Renal pelvis (tissue), 4 donors: ENCODE results near the gene MYO1B. TPM values are rescaled to one million over a fixed set of nuclear protein-coding genes. Genes with fewer than 3 reads are reported as not detected.

ENCODE experiments used
- DNase-seq: peaks from one replicate; pipeline ENCODE4 v3.0.0-alpha.2; 2013
- polyA plus RNA-seq, 3 donors: library from polyadenylated mRNA; unstranded; fragments of 120-200 nt; gene quantifications; one replicate each; pipeline ENCODE4 v1.2.1, GENCODE V29; 2013; ENCODE audit not compliant: insufficient read length in 3 of 3

MYO1B gene
- polyA plus RNA-seq, 3 donors, result 91.6 to 112 (median 104) TPM

DNA sequence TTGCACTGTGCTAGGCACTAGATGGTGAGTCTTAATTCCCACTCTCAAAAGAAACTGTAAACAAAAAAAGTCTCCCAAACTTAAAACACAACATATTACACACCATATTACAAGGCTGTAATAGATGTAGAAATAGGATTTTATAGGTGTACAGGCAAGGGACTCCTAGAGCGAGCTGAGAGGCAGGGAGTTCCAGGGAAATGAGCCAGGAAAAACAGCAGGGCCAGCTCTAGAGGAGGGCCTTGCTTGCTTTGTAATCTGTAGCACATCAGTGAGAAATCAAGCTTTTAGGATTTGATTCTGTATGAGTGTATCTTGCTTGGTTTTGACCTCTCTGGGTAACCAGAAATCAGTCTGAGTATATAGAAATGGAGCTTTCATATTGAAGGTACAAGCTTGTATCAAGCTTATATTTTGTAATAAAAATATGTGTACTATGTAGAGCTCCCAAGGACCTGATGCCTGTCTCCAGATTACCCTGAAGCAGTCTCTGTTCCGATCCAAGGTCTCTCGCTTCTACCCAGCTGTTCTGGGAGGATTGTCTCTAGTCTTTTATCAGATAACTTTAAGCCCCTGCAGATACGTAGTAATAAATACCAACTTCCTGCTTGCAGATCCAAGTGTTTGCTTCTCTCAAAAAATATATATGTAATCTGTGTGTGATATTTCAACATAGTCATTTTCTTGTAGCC is 73.0 kb downstream of the MYO1B start:
- DNase-seq, result no peak

DNA sequence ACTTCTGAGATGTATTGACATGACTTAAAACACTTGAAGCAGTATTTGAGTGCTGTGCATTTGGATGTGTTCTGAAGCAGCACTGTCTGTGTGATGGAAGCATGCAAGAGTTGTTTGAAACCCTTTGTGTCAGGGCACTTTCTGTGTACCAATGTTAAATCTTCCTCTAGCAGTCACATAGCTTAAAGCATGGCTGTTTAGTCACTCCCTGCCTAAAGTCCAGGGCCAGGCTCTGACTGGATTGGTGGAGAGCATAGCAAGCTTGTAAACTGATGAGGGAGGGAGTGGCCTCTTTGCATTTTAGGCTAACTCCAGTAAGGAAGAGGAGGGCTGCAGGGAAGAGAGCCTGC is 73.5 kb downstream of the MYO1B start:
- DNase-seq, result no peak

DNA sequence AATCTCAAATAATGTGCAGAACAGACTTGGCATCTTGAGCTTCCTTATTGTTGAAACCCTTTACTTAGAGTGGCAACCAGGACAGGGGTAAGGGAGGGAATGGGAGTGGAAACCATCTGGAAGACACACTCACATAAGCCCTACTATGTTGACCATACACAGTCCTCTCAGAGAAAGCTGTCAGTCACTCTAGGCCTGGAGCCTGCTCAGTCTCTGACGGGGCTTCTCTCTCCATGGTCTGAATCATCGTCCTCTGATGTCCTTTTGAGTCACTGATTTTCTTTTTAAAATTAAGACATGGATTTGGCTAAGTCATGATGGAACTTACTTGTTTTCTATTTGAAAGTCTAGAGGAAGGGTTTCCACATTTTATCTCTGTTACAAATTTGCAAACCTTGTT is 74.0 kb downstream of the MYO1B start:
- DNase-seq, result no peak

DNA sequence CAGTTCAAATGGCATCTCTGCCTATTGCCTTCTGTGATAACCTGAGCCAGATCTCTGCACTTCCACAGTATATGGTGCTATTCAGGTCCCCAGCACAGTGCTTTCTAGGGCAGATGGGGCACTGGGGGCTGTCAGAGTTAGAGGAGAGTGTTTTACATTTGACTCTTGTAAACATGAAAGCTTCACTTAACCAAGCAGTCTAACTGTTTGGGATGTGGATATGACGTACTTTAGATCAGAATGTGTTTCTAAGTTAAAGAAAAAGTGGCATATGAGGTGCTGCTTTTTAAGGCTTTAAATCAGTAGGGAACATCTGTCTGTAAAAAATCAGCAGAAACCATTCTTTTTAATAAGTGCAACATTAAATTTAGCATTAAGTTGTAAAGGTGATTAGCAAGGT is 75.7 kb downstream of the MYO1B start:
- DNase-seq, result no peak

DNA sequence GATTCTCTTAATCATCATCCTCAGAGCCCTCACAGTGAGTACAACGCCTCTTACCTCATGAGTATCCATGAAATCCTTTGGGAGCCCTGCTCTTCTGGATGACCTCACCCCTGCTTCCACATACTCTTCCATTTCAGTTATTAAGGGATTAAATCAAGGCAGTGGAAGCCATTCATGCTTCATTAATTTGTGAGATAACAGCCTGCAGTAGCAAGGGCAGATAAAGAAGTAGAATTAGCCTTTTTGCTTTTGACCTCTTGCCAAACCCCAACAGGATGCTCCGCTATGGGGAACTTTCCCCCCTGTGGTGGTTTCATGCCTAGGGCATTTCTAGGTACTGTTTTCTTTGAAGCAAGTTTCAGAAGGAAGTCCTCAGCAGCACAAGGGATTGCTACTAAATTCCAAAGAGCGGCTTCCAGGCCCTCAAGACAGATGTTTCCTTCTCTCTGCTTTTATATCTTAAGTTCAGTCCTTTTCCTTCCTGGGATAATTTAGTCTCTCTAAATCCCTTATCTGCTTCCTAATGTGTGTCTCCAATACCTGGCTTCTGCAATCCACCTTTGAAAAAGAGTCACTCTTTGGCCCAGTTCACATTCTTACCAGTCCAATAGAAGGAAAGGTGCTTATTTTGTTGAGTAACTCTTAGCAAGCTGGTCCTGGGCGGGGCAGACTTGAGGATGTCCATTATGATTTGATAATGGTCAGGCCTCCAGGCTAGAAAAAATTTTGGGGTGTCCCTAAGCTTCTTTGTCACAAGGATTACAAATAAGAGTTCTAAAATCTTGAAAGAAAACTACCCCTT is 76.9 kb downstream of the MYO1B start:
- DNase-seq, result no peak

DNA sequence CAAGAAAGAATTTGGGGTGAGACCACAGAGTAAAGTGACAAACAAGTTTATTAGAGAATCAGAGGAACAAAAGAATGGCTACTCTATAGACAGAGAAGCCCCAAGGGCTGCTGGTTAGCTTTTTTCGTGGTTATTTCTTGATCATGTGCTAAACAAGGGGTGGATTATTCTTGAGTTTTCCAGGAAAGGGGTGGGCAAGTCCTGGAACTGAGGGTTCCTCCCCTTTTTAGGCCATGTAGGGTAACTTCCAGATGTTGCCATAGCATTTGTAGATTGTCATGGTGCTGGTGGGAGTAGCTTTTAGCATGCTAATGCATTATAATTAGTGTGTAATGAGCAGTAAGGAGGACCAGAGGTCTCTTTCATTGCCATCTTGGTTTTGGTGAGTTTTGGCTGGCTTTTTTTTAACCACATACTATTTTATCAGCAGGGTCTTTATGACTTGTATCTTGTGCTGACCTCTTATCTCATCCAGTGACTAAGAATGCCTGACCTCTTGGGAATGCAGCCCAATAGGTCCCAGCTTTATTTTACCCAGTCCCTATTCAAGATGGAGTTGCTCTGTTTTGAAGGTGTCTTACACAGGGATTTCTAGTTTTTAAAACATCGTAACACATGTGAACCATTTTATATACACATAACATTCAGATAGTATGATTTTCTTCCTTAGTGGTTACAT is 77.8 kb downstream of the MYO1B start:
- no peak for DNase-seq

DNA sequence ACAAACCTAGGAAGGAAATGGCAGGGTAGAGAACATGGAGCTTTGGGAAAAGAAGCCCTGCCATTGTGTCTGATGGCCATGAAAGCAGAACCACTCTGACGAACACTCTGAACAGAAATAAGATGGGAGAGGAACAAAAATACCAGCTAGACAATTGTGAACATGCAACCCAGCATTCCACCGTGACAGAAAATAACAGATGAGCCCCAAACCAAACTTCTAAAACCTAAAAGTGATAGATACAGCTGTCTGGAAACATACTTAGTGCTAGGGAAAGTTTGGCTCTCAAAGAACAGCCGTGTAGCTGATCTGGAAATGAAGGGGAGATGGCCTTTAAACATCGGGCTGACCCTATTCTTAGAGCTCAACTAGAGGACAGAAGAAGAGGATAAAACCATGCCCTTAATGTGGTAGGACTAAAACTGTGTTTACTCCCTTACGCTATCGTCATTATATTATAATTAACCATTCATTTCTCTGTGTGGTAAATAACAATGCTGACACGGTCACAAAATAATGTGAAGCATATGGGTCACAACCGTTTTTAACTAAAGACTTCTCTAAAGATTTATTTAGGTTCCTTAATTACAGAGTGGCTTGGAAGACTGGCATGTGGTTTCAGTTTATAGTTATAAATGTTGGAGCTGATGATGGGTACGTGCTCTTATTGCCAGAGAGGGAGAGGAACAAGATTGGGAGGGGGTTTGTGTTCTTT is 80.6 kb downstream of the MYO1B start:
- DNase-seq, result no peak

DNA sequence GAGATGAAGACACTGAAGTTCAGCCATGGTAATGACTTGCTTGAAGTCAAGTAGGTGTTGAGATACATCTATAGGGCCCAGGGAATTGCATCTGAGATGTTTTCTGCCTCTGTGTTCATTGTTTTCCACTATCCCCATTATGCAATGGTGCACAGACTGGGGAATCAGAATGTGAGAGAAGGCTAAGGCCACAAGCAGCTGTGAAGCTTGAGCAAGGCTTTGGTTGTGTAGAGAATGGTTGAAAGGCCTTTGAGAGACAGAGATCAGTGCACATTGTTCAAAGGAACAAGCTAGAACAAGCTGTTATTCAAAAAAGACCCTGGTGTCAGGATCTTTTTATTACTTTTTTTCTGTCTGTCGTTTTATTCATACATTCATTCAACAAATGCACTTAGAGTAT is 82.3 kb downstream of the MYO1B start:
- no peak for DNase-seq

DNA sequence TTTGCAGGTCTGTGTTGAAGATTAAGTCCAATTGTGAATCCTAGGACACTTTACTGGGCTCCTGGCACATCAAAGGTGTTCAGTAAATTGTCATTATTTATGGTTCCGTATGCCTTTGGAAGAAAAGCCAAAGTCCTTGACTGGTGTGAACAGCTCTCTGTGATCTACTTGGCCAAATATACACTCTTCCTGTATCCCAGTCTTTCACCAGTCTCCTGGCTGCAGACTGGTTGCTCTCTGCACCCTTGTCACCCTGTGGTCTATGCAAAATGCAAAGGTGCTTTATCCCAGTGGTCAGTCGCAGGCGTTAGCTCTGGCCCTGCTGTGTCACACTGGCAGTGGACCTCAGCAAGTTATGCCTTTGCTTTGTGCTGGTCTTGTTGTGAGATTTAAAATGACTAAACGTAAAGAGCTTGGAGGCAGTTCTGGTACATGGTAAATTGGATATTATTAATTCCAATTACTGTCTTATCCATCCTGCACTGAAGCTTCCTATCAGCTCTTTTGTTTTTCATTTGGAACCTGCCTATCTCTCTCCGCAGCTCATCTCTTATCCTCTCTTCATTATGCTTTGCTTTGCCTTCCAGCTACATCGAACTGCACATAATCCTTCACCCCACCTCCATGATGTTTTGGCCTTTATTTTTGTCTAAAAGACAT is 83.1 kb downstream of the MYO1B start:
- DNase-seq, result no peak

DNA sequence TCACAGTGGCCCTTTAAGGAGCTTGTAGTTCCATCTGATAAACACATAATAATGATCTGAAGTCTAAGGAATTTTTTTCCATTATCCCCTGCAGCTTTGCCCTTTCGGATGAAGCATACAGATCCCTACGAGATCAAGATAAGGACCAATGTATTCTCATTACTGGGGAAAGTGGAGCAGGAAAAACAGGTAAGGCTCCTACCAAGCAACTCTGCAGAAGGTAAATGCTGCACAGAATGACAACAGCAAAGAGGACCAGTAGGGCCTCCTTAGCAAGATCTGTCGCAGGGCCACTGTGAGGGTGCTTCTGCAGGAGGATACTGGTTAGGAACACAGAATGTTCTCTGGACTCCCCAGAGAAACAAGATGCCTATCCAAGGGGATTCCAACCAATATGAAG is 84.6 kb downstream of the MYO1B start:
- DNase-seq, result no peak

DNA sequence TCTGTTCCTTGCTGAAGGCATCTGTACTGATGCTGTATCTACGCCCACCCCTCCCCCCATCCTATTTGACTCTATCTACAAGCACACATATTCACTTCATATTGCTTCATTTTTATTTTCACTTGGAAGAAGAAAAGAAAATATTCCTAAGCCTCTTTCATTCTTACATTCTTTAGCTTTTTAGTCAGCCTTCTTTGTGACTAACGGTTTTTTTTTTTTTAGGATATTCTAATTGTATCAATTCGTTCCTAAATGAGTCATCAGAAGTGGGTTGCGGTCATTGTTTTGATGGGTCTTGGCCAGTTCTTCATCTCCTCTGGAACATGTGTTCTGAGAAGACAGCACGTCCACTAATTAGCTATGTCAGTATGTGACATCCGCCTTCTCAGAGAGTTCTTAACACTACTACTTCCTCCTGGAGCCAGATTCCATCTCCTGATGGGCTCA is 88.7 kb downstream of the MYO1B start:
- no peak for DNase-seq

DNA sequence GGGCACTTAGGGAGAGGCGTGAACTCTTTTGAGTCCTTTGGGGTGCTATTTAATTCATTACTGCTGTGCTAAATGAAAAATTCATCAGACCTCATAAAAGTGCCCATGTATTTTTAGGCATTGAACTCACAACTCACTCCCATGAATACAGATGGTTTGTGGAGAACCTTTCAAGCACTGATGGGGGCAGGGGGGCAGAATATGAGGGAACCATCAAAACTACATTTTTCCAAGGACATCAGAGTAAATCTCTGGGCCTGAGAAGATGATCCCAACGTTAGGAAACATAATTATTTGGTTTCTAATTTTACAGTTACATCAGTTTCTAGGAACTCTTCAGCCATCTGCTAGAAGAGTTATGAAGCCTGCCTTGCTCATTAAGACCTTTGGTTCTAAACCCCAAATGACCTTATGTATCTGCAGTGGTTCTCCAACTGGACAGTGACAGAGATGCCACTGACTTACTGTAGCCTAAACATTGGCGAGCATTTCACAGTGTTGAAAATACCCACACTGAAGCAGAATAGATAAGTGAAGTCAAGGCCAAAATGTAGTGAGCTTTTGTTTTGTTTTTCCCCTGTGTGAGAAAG is 90.8 kb downstream of the MYO1B start:
- DNase-seq, result no peak

DNA sequence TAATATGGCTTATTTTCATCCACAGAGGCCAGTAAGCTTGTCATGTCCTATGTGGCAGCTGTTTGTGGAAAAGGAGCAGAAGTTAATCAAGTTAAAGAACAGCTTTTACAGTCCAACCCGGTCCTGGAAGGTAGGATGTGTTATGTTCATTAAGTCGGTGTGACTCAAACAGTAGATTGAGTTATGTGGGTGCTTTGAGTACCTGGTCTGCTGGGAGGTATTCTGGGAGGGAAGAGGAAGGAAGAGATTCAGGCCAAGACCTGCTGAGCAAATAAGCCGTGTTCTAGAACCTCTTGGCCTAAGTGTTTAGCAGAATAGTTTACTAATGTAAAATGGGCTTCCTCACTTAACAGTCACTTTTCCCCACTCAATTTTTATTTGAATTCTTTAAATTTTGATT is 96.2 kb downstream of the MYO1B start:
- DNase-seq, result no peak

DNA sequence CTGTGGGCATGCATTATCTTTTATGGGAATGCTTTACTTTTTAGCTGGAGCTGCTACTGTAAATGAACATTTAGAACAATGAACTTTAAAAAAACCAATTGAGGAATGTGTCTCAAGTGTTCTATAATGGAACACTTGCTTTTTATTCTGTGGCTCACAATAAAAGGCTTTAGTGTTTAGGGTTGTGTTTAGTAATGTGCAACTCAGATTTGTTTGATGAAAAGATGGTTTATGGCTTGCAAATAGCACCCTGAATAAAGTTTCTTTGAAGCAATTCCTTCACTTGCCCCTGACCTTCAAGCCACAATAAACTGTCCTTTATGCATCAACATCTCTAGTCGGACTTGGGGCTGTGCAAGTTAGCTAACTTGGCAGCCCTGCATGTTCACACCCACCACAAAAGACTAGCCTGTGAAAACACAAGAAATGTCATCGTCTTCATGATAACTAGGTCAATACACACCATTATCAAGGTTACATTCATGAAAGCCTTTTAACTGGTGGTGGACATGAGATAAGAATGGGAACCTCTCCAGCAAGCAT is 98.7 kb downstream of the MYO1B start:
- no peak for DNase-seq

DNA sequence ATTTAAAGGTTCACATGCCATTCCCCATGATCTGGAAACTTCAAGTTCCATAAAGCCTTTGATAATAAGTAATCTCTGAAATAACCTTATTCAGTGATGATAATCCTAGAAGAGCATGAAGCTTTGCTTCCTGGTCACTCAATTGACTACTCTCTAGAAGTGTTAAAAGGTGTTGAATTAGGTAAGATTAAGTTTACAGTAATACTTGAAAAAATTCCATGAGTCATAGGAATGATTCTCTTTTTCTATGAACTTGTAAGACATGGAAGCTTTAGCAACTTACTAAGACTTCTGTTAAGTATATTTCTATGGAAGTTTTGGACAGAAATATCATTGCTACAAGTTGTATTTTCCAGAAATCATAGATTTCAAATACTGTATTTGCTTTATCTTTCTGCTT is 100.6 kb downstream of the MYO1B start:
- DNase-seq, result no peak

DNA sequence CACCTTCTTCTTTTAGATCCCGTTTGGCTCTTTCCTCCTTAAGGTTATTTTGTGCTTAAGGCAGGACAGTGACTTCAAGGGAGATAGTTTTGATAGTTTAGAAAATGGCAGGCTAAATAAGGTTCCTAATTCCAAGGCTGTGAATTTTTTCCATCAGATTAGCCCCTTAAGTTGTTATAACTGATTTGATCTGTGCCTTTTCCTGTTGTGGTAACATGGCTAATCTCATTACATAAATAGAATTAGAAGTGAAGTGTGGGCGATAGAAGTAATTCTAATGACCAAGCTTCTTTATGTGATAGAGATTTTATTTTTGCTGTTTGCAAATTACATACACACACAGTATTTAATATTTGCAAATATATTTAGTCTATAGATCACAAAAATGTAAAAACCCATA is 102.0 kb downstream of the MYO1B start:
- DNase-seq, result no peak

DNA sequence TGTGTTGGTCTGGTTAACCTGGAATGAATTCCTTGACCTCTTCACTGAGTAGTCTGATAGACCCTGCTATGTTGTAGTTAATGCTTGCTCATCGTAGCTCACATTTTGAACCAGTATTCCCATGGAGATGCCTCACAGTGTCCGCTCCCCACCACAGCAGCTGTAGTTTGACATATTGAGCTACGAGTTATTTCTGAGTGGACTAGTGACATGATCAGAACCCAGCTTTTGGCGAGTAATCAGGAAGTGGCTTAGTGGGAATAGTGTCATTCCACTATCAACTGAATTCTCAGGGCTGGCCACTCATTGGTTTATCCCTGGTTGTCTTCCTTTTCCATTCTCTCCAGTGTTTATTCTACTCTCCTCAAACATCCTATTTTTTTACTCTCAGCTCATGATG is 102.7 kb downstream of the MYO1B start:
- DNase-seq, result no peak

DNA sequence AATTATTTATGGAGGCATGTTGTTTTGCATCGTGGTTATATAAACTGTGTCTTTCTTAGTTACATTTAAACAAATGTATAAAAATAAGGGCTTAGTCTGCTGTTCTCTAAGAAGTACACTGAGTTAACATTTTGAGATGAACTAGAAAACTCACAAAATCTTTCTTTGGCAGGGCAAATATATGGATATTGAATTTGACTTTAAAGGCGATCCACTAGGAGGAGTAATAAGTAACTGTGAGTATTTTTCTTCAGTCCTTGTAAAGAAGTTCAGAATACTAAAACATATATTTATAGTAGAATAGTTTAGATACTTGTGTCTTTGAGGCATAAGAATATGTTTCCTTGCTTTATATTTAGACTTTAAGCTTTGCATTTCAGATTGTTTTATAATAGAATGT is 104.8 kb downstream of the MYO1B start:
- no peak for DNase-seq

DNA sequence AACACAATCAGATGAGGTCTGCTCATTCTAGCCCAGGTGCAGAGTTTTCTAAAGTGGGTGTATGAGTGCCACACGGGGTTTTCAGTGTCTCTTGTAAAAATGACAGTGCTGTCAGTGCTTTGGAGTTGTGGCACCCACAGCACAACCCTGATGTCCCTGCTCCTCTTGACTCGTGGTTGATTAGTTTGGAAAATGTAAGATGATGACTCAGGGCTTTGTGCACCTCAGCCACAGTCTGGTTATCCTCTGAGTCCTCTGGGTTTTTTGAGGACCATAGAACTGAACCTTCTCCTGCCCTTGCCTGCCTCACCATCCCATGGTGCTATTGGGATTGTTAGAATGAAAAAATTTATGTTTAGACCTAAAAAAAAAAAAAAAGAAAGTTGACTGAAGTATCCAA is 105.6 kb downstream of the MYO1B start:
- no peak for DNase-seq

DNA sequence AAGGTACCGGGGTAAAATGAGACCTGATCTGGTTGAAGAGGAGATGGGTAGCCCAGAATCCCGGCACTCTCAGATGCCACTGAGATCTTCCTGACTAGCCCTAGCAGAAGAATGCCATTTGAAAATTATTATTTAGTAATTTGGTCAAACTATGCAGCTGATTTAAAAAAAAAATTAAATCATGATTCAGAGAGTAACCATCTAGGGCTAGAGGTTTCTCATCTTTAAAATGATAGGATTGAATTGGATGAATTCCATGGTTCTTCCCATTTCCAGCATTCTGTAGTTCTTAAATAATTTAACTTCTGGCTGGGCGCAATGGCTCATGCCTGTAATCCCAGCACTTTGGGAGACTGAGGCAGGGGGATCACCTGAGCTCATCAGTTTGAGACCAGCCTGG is 106.1 kb downstream of the MYO1B start:
- DNase-seq, result no peak

DNA sequence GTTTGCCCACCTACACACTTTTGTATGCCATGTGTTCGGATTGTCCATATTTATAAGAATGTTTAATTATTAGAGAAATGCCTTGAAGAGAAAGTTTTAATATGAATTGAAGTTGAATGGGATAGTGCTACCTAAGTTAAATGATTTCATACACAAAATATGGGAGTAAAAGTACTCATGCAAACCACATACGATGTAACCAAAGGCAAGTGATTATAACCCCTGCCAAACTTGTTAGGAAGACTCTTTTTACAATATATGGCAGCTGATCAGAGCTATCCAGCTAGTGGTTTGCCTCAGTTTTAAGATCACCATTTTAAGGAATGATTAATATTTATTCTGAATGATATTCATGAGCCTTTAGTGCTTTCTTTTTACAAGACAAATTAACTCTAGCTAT is 106.7 kb downstream of the MYO1B start:
- no peak for DNase-seq
